Measurements from ENCODE around the gene FOXP2. TPM values are rescaled to one million over a fixed set of nuclear protein-coding genes. Genes with fewer than 3 reads are reported as not detected.

FOXP2 gene
- total RNA-seq, 4 donors from 2014 or later, result 11.8 to 25.8 (median 17.2) TPM

DNA sequence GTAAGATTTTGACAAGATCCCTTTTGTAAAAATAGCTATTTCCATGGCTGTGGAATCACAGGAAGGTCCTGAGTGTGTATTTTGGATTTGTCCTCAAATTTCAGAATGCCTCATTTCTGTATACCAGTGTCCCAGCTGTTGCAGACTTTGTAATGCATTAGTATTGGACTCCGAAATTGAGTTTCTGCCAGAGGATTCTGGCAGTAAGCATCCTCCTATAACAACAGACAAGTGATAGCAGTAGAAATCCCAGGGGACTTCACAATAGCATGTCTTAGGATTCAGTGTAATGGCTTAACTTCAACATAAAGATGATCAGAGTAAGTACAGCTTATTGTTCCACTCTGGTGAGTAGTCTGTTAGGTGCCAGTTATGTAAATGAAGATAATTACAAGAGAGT, 104.6 kb downstream of the FOXP2 start:
- H3K4me3 ChIP-seq, result no peak overlapping the region
- no peaks in the 10 kb centered on the region for H3K4me1 ChIP-seq
- no peak for DNase-seq (ENCODE audit: low spot score in 2 of 2)
- H3K9me3 ChIP-seq, result peaks cover 0 to 11% (median 0%) of the 10 kb centered on the region in 4 donors
- H3K27me3 ChIP-seq, result no peaks in the 10 kb centered on the region
- TF ChIP-seq, protein P1, sequence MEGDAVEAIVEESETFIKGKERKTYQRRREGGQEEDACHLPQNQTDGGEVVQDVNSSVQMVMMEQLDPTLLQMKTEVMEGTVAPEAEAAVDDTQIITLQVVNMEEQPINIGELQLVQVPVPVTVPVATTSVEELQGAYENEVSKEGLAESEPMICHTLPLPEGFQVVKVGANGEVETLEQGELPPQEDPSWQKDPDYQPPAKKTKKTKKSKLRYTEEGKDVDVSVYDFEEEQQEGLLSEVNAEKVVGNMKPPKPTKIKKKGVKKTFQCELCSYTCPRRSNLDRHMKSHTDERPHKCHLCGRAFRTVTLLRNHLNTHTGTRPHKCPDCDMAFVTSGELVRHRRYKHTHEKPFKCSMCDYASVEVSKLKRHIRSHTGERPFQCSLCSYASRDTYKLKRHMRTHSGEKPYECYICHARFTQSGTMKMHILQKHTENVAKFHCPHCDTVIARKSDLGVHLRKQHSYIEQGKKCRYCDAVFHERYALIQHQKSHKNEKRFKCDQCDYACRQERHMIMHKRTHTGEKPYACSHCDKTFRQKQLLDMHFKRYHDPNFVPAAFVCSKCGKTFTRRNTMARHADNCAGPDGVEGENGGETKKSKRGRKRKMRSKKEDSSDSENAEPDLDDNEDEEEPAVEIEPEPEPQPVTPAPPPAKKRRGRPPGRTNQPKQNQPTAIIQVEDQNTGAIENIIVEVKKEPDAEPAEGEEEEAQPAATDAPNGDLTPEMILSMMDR (IDR thresholded peaks at IDR 0.05), result no peak
- TF ChIP-seq POLR2A (IDR thresholded peaks at IDR 0.05) (no peak), EP300 (IDR thresholded peaks at IDR 0.05) (no peak)
- no peak overlapping the region for H3K27ac ChIP-seq
- WGBS, 2 donors, result 69 to 70% methylated on average over 1 of the region's 1 CpG
- H3K36me3 ChIP-seq, result no peaks in the 10 kb centered on the region

DNA sequence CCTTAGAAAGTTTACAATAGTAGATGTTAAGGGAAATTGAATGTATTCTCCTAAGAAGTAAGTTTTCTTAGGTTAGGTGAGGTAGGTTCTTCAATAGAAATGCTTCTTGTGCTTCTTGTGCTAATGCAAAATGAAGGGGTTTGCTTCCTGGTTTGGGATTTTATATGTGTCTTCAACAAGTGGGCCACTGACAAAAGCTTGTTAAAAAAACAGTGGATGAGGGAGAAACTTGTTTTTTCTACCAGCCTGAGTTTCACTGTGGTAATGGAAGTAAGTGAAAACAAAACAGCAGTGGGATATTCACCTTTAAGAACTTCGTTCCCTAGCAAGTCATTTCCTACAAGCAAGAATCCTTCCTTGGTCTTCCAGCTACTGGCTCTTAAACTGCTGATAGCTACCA, 107.5 kb downstream of the FOXP2 start:
- Histone ChIP-seq H3K36me3 (no peaks in the 10 kb centered on the region), H3K27ac (no peak overlapping the region), H3K4me1 (no peaks in the 10 kb centered on the region), H3K4me3 (no peak overlapping the region), H3K9me3 (peaks cover 0 to 5% (median 0%) of the 10 kb centered on the region in 4 donors), H3K27me3 (no peaks in the 10 kb centered on the region)
- TF ChIP-seq EP300 (IDR thresholded peaks at IDR 0.05), result no peak
- TF ChIP-seq, protein P1 (IDR thresholded peaks at IDR 0.05), result no peak
- no peak for TF ChIP-seq POLR2A (IDR thresholded peaks at IDR 0.05)
- 74 to 95% methylated on average over 1 of the region's 1 CpG for WGBS, 2 donors
- DNase-seq (ENCODE audit: low spot score in 2 of 2), result no peak

DNA sequence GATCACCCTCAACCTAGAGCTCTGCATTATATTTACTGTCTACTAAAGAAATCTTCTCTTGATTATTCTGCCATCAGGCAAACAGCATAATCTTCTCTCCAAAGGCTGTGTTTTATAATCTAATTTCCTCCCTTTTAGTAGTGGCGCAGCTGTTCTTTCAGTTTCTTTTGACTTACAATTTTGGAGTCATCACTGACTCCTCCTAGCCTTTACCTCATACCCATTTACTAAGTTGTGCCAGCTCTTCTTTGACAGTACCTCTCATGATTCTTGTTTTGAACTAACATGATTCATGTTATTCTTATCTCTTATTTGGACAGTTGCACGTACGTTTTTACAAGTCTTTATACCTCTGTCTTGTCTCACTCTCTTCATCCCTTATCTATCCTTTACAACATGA, 113.0 kb downstream of the FOXP2 start:
- Histone ChIP-seq H3K4me3 (no peak overlapping the region), H3K27ac (no peak overlapping the region), H3K4me1 (peaks cover 0 to 19% (median 0%) of the 10 kb centered on the region in 4 donors), H3K36me3 (no peaks in the 10 kb centered on the region), H3K27me3 (no peaks in the 10 kb centered on the region), H3K9me3 (no peaks in the 10 kb centered on the region)
- 79 to 83% methylated on average over 3 of the region's 3 CpGs for WGBS, 2 donors
- TF ChIP-seq POLR2A (IDR thresholded peaks at IDR 0.05) (no peak), EP300 (IDR thresholded peaks at IDR 0.05) (no peak)
- TF ChIP-seq, protein P1 (IDR thresholded peaks at IDR 0.05), result no peak
- DNase-seq (ENCODE audit: low spot score in 2 of 2), result no peak

DNA sequence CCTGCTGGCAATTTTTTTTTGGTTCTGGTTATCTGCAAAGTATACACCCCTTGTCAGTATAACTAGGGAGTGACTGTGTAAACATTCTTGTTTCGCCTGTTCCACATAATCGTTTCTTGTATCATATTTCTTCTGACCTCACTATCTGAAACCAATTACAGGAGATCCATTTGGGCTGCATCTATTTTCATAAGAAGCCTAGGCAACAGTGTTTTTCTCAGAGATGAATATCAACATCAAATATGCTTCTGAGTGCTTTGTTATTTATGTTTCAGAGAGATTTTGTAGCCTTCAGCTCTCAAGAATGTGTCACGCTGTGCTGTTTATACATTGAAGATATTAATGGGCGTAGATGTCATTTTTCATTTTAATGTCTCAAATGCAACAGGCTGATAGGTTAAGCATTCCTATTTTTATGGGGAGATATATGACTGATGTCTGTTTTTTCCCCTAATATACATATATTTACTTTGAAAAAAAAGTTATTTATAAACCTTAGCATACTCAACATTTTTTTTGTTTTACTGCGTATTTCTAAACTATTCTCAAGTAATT, 115.5 kb downstream of the FOXP2 start:
- DNase-seq (ENCODE audit: low spot score in 2 of 2), result no peak
- Histone ChIP-seq H3K27me3 (no peaks in the 10 kb centered on the region), H3K4me3 (no peak overlapping the region), H3K27ac (peak overlapping the region in 1 of 4 donors; percentile 31), H3K9me3 (no peaks in the 10 kb centered on the region), H3K4me1 (peaks cover 0 to 30% (median 0%) of the 10 kb centered on the region in 4 donors), H3K36me3 (no peaks in the 10 kb centered on the region)
- 44 to 46% methylated on average over 5 of the region's 5 CpGs for WGBS, 2 donors
- TF ChIP-seq EP300 (IDR thresholded peaks at IDR 0.05) (no peak), POLR2A (IDR thresholded peaks at IDR 0.05) (no peak)
- TF ChIP-seq, protein P1 (IDR thresholded peaks at IDR 0.05), result no peak

DNA sequence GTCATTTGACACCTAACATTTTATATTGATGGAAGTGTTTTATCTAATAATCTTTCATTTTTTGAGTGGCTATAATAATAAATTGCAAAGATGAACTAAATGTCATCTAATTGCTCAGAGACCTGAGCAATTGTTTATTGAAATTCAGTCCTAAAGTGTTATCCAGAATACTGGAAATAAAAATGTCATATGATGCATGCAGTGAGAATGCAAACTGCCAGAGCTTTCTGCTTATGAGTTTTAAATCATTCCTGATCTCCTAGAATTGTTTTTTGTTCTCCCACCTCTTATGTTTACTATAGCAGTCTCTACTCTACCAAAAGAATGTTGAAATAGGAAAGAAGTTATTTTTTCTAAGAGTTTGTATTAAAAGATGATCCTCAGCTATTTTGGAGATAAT, 116.7 kb downstream of the FOXP2 start:
- H3K36me3 ChIP-seq, result no peaks in the 10 kb centered on the region
- no peak overlapping the region for H3K27ac ChIP-seq
- H3K4me3 ChIP-seq, result no peak overlapping the region
- no peak for DNase-seq (ENCODE audit: low spot score in 2 of 2)
- no peaks in the 10 kb centered on the region for H3K9me3 ChIP-seq
- no peak for TF ChIP-seq POLR2A (IDR thresholded peaks at IDR 0.05)
- TF ChIP-seq, protein P1 (IDR thresholded peaks at IDR 0.05), result no peak
- TF ChIP-seq EP300 (IDR thresholded peaks at IDR 0.05), result no peak
- H3K4me1 ChIP-seq, result peaks cover 0 to 30% (median 0%) of the 10 kb centered on the region in 4 donors
- no peaks in the 10 kb centered on the region for H3K27me3 ChIP-seq
